HepG2 (cell line): ENCODE measurements around the gene NUDT22. TPM values are rescaled to one million over a fixed set of nuclear protein-coding genes. Genes with fewer than 3 reads are reported as not detected.

Source experiments
- CENPT ChIP-seq: sonication (generic); formaldehyde crosslinking; IDR thresholded peaks from 2 replicates; pipeline ENCODE4 v1.8.0; 2022; ENCODE audit warnings: low read depth, mild to moderate bottlenecking, moderate library complexity, missing genetic modification reagents
- HDAC6 ChIP-seq: fragments of 200-600 bp; sonication (generic); IDR thresholded peaks from 2 replicates; pipeline ENCODE4 v1.7.0; 2017; ENCODE audit warnings: mild to moderate bottlenecking, antibody characterized with exemption, low read length, low read depth
- HMGA1 ChIP-seq: sonication (generic); formaldehyde crosslinking; conservative IDR thresholded peaks from 2 replicates; pipeline ENCODE4 v1.4.0; 2020; ENCODE audit warnings: missing genetic modification reagents
- HOXA3 ChIP-seq: sonication (generic); formaldehyde crosslinking; IDR thresholded peaks from 2 replicates; pipeline ENCODE4 v1.5.0; 2020; ENCODE audit warnings: missing genetic modification reagents
- NPAS2 ChIP-seq: sonication (generic); formaldehyde crosslinking; IDR thresholded peaks from 2 replicates; pipeline ENCODE4 v1.8.0; 2022; ENCODE audit warnings: mild to moderate bottlenecking, missing genetic modification reagents, borderline replicate concordance
- RCOR2 ChIP-seq: IDR thresholded peaks from 2 replicates; pipeline ENCODE4 v1.6.1; 2016; ENCODE audit warnings: missing biosample characterization, missing genetic modification reagents
- SP1 ChIP-seq, 2 experiments: fragments of 450-650 bp in 1 of 2; sonication (generic) in 1 of 2; formaldehyde crosslinking in 1 of 2; IDR thresholded peaks; 2 replicates each; pipeline versions ENCODE4 v1.4.0 to v1.6.1; 2016 to 2020; ENCODE audit warnings: missing genetic modification reagents in 1 of 2
- TEAD2 ChIP-seq: sonication (generic); formaldehyde crosslinking; IDR thresholded peaks from 2 replicates; pipeline ENCODE4 v1.9.0; 2021; ENCODE audit warnings: missing genetic modification reagents
- TRIM24 ChIP-seq: sonication (generic); formaldehyde crosslinking; IDR thresholded peaks from 2 replicates; pipeline ENCODE4 v1.8.0; 2022; ENCODE audit warnings: mild to moderate bottlenecking, missing genetic modification reagents
- YY1 ChIP-seq: IDR thresholded peaks from 2 replicates; pipeline ENCODE4 v1.6.1; 2011; ENCODE audit warnings: low read length, low read depth, moderate library complexity, mild to moderate bottlenecking; ENCODE audit not compliant: insufficient read depth, insufficient replicate concordance
- ZNF317 ChIP-seq: sonication (generic); formaldehyde crosslinking; IDR thresholded peaks from 2 replicates; pipeline ENCODE4 v1.5.0; 2020; ENCODE audit warnings: mild to moderate bottlenecking, missing genetic modification reagents
- ZNF564 ChIP-seq: sonication (generic); formaldehyde crosslinking; IDR thresholded peaks from 2 replicates; pipeline ENCODE4 v1.8.1; 2023; ENCODE audit warnings: mild to moderate bottlenecking, missing genetic modification reagents
- ZNF639 ChIP-seq: conservative IDR thresholded peaks from 2 replicates; pipeline ENCODE4 v1.6.1; 2018; ENCODE audit warnings: missing genetic modification reagents
- ZNF660 ChIP-seq: sonication (generic); formaldehyde crosslinking; IDR thresholded peaks from 2 replicates; pipeline ENCODE4 v1.5.1; 2020; ENCODE audit warnings: mild to moderate bottlenecking, low read depth, missing genetic modification reagents, borderline replicate concordance
- ZNF775 ChIP-seq: sonication (generic); formaldehyde crosslinking; IDR thresholded peaks from 2 replicates; pipeline ENCODE4 v1.4.0; 2020; ENCODE audit warnings: missing genetic modification reagents, mild to moderate bottlenecking, moderate library complexity, borderline replicate concordance
- polyA plus RNA-seq, 8 experiments: library from polyadenylated mRNA; depleted of rRNA in 3 of 8; stranded (reverse) in 7 of 8; unstranded in 1 of 8; fragments of >200 nt; fragmentation: Illumina TruSeq in 4 of 8; extraction: Trizol in 4 of 8; gene quantifications; 2 replicates each; pipeline versions ENCODE4 v1.2.1 to v1.2.3, GENCODE V29; 2011 to 2016; ENCODE audit warnings: low read depth in 4 of 8, missing spikeins in 1 of 8, mixed read lengths in 1 of 8; ENCODE audit not compliant: insufficient read depth in 1 of 8
- total RNA-seq, 5 experiments: library from RNA; depleted of rRNA; stranded (reverse); fragments of >200 nt; fragmentation: Illumina TruSeq; extraction: Trizol; gene quantifications; 2 replicates each; pipeline ENCODE4 v1.2.3, GENCODE V29; 2016; ENCODE audit warnings: low read depth in 1 of 5
- TF ChIP-seq, protein P1 (sequence below): sonication (generic); formaldehyde crosslinking; IDR thresholded peaks from 2 replicates; pipeline ENCODE4 v1.5.0; 2020; ENCODE audit warnings: missing genetic modification reagents
- TF ChIP-seq, protein P2 (sequence below): sonication (generic); formaldehyde crosslinking; IDR thresholded peaks from 2 replicates; pipeline ENCODE4 v1.4.0; 2020; ENCODE audit warnings: mild to moderate bottlenecking, missing genetic modification reagents, borderline replicate concordance
- TF ChIP-seq, protein P3 (sequence below): sonication (generic); formaldehyde crosslinking; IDR thresholded peaks from 2 replicates; pipeline ENCODE4 v1.4.0; 2020; ENCODE audit warnings: missing genetic modification reagents, borderline replicate concordance
- TF ChIP-seq, protein P4 (sequence below): sonication (generic); formaldehyde crosslinking; IDR thresholded peaks from 2 replicates; pipeline ENCODE4 v1.5.0; 2020; ENCODE audit warnings: missing genetic modification reagents

The NUDT22 gene
- total and polyA plus RNA-seq, 2 of the 13 experiments (the other 11 are each of a cell fraction or from before 2014, with no cell fraction given) = 33.5 to 39.8 TPM

- TF ChIP-seq SP1 (IDR thresholded peaks at IDR 0.05) (no peak), SP1 (CRISPR knock-in tag; IDR thresholded peaks at IDR 0.05) (no peak), ZNF317 (CRISPR knock-in tag) (0 out of 2 replicates have a peak, but pooled peaks have one; percentile 18), ZNF775 (CRISPR knock-in tag) (no peak), ZNF564 (CRISPR knock-in tag) (no peak), ZNF660 (CRISPR knock-in tag) (no peak), CENPT (CRISPR knock-in tag) (no peak), HMGA1 (CRISPR knock-in tag) (no peak), HOXA3 (no peak), RCOR2 (CRISPR knock-in tag) (peak; percentile 13; the same call in 1 of the 2 replicates), TEAD2 (CRISPR knock-in tag) (no peak), TRIM24 (CRISPR knock-in tag) (no peak), YY1 (peak; percentile 49), HDAC6 (no peak), NPAS2 (CRISPR knock-in tag) (no peak), ZNF639 (no peak)
- TF ChIP-seq, protein P1, sequence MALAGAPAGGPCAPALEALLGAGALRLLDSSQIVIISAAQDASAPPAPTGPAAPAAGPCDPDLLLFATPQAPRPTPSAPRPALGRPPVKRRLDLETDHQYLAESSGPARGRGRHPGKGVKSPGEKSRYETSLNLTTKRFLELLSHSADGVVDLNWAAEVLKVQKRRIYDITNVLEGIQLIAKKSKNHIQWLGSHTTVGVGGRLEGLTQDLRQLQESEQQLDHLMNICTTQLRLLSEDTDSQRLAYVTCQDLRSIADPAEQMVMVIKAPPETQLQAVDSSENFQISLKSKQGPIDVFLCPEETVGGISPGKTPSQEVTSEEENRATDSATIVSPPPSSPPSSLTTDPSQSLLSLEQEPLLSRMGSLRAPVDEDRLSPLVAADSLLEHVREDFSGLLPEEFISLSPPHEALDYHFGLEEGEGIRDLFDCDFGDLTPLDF (CRISPR knock-in tag) = no peak
- TF ChIP-seq, protein P2, sequence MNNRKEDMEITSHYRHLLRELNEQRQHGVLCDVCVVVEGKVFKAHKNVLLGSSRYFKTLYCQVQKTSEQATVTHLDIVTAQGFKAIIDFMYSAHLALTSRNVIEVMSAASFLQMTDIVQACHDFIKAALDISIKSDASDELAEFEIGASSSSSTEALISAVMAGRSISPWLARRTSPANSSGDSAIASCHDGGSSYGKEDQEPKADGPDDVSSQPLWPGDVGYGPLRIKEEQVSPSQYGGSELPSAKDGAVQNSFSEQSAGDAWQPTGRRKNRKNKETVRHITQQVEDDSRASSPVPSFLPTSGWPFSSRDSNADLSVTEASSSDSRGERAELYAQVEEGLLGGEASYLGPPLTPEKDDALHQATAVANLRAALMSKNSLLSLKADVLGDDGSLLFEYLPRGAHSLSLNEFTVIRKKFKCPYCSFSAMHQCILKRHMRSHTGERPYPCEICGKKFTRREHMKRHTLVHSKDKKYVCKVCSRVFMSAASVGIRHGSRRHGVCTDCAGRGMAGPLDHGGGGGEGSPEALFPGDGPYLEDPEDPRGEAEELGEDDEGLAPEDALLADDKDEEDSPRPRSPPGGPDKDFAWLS (CRISPR knock-in tag) = 0 out of 2 replicates have a peak, but pooled peaks have one; percentile 40
- TF ChIP-seq, protein P3, sequence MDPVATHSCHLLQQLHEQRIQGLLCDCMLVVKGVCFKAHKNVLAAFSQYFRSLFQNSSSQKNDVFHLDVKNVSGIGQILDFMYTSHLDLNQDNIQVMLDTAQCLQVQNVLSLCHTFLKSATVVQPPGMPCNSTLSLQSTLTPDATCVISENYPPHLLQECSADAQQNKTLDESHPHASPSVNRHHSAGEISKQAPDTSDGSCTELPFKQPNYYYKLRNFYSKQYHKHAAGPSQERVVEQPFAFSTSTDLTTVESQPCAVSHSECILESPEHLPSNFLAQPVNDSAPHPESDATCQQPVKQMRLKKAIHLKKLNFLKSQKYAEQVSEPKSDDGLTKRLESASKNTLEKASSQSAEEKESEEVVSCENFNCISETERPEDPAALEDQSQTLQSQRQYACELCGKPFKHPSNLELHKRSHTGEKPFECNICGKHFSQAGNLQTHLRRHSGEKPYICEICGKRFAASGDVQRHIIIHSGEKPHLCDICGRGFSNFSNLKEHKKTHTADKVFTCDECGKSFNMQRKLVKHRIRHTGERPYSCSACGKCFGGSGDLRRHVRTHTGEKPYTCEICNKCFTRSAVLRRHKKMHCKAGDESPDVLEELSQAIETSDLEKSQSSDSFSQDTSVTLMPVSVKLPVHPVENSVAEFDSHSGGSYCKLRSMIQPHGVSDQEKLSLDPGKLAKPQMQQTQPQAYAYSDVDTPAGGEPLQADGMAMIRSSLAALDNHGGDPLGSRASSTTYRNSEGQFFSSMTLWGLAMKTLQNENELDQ (CRISPR knock-in tag) = no peak
- TF ChIP-seq, protein P4, sequence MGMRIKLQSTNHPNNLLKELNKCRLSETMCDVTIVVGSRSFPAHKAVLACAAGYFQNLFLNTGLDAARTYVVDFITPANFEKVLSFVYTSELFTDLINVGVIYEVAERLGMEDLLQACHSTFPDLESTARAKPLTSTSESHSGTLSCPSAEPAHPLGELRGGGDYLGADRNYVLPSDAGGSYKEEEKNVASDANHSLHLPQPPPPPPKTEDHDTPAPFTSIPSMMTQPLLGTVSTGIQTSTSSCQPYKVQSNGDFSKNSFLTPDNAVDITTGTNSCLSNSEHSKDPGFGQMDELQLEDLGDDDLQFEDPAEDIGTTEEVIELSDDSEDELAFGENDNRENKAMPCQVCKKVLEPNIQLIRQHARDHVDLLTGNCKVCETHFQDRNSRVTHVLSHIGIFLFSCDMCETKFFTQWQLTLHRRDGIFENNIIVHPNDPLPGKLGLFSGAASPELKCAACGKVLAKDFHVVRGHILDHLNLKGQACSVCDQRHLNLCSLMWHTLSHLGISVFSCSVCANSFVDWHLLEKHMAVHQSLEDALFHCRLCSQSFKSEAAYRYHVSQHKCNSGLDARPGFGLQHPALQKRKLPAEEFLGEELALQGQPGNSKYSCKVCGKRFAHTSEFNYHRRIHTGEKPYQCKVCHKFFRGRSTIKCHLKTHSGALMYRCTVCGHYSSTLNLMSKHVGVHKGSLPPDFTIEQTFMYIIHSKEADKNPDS (CRISPR knock-in tag) = no peak
Measured at GRCh38 chr11:64245797-64246620, 19.9 kb downstream of the NUDT22 start (continued).
